Sciatic nerve (tissue), 2 donors: ENCODE results near the gene PSMA5. TPM values are rescaled to one million over a fixed set of nuclear protein-coding genes. Genes with fewer than 3 reads are reported as not detected.
"Not testable (repeated sequence)": the region's sequence is repeated elsewhere in the genome, so short reads cannot be mapped to it uniquely, and the experiment has no call there.

Experiments
- ATAC-seq: fragments of 200-7000 bp; cut with Tn5 transposase; one replicate; pipeline ENCODE4 v1.9.1; 2020; ENCODE audit warnings: mild to moderate bottlenecking, moderate library complexity
- DNase-seq: peaks from one replicate; pipeline ENCODE4 v3.0.0-alpha.2; 2020; ENCODE audit warnings: low spot score
- intact Hi-C: fragments of 100-400 bp; cut with DNase I; formaldehyde crosslinking; loops from one replicate; pipeline ENCODE4 v1.14.2; 2022
- total RNA-seq: library from RNA; stranded (reverse); fragmentation: NEBNext Ultra II Directional; extraction: Animal tissue kit (Norgen Biotek cat#: 25700); gene quantifications from one replicate; pipeline ENCODE4 v1.2.1, GENCODE V29; 2021
- donor health status: DM: no; HTN: no; CAD: no.
- donor health status: DM: no; HTN: no; CAD: no.

PSMA5 gene
- total RNA-seq = 44.8 TPM

DNA sequence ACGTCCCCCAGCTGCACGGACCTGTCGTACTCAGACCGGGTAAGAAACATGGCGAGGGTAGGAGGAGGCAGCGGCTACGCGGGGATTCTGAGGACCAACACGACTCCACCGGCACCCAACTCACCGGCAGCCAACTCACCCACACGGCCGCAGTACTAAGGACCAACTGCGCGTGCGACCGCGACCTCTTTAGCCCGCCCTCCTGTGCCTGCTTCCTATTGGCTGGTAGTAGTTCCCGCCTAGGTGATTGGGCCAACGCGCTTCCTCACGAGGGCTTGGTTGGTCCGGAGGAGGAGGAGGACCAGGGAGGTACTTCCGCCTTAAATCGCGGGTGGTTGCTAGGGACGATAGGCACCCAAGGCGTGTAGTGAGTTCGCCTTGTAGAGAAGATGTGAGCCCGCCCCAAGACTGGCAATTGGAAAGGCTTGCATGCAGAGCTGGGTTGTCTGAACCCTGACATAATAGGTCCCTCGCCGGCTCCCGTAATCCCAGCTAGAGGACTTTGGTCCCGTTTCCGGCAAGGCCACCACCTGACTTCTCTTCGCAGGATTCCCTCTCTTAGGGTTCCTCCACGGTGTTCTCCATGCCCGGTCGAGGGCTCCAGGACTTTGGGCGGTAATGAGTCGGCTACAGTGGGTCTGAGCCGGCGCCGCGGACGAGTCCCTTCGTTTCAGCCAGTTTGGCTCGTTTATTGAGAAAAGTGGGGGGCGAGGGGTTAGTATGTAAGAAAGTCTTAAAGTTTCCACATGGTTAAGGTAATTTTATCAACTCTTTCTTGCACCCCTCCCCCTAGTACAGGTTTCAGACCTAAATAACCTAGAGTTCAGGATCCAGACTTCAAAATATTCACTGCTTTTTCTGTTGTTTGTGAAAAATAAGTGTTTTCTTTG is at the start of gene PSMA5:
Gene PSMA5 (minus strand): TSS at position 168 of the 890 bp plus-strand sequence. CDS start 118 bp downstream, at position 50.
- DNase-seq = peak; percentile 98
- peak; percentile 100 for ATAC-seq
- intact Hi-C loops = no loop called here

DNA sequence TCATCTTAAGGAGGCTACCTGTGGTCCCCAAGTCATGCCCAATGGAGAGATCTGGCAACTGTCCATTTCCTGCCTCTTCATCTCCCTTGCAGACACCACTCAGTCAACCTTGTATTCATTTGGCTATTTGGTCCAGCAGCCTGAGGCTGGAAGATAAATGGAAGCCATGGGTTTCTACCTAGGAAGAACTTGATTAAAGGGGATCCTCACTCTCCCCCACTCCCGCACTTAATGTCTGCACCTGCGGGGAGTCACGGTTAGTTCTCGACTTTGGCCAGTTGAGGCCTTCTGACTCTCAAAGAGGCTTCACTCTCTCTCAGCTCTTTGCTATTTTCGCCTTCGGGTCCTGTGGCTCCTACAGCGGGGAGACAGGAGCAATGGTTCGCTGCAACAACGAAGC is 49.0 kb upstream of the PSMA5 start:
- intact Hi-C loops = no loop called here
- DNase-seq = no peak

DNA sequence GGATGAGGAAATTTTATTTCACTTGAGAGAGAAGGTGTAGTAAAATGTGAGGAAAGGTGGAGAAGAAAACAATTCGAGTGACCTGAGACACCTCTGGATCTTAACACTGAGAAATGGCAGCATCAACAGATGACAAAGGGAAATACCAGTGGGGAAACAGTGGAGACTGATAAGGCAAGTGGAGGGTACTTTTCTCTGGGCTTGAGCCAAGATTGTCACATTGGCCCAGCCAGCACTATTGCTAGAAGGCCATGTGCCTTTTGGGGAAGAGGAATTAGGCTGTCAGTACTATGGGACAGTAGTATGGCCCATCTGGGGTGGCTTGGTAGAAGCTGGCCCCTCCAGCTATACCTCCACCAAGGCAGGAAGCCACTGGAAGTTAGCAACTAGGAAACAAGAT is 48.4 kb upstream of the PSMA5 start:
- DNase-seq (no peak), ATAC-seq (no peak)
- intact Hi-C loops = no loop called here

More for the DNA sequence above, 49.0 kb upstream of the PSMA5 start:
- no peak for ATAC-seq

- ATAC-seq, intact Hi-C loops, DNase-seq: not testable (repeated sequence)
These were observed 47.2 kb upstream of the PSMA5 start for GRCh38 chr1:109473284-109474057.

DNA sequence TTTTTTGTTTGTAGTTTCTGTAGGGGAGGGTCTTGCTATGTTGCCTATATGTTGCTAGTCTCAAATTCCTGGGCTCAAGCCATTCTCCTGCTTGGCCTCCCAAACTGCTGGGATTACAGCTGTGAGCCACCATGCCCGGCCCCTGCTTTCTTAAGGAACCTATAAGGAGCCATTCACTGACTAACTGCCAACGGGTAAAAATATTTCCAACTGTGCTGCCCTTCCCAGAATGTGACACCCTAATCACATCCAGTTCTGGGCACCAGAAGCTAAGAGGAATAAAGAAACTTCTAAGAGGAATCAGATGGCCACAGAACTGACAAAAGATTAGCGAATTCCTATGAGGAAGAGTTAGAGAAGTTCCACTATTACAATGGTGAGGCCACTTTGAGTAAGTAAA is 46.5 kb upstream of the PSMA5 start:
- ATAC-seq = no peak
- DNase-seq = no peak
- intact Hi-C loops = loop anchor here (1.0 kb wide), 1 partner anchor 22 kb away; no protein-coding TSS in a partner anchor

DNA sequence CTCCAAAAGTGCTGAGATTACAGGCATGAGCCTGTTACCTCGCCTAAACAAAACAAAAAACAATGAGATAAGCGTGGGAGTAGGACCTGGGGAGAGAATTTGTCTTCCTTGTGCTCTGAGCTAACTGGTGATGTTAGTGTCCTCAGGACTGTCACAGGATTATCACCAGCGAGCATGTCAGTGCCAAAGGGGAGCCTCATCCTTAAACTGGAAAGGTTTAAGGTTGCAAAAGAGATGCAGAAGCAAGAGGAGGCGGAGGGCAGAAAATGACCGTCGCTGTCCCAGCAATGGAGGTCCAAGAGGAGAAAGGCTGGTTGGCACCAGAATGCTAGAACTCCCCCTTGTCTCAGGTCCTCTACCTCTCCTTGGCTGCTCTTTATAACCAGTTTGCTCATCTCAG is 44.0 kb upstream of the PSMA5 start:
- intact Hi-C loops = no loop called here
- DNase-seq = no peak
- ATAC-seq = no peak

GRCh38 chr1:109468903-109469302 is 42.7 kb upstream of the PSMA5 start:
- ATAC-seq (no peak), DNase-seq (no peak)
- intact Hi-C loops = no loop called here

- DNase-seq (no peak), ATAC-seq (no peak)
- intact Hi-C loops = no loop called here
These were observed 41.8 kb upstream of the PSMA5 start for GRCh38 chr1:109468061-109468460.

DNA sequence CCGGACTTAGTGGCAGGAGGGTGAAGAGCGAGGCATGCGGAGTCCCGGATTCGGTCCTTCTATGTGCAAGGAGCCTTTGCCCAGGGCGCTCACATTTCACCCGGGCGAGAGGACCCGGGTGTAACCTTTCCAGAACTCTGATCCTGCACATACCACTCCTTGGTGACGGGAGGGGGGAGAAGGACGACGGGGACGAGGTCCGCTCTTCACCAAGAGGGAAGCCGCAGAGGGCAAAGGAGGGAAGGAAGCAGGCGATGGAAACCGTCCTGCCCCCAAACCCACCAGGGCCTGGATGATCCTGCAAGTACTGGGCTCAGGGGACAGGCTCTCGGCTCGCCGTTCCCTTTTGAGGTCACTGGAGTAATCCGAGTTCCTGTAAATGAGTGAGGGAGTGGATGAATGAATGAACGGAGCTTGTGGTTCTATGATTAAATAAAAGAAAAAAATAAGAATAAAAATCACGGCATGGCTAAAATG is 41.1 kb upstream of the PSMA5 start:
- intact Hi-C loops = no loop called here
- ATAC-seq = peak; percentile 21
- no peak for DNase-seq

DNA sequence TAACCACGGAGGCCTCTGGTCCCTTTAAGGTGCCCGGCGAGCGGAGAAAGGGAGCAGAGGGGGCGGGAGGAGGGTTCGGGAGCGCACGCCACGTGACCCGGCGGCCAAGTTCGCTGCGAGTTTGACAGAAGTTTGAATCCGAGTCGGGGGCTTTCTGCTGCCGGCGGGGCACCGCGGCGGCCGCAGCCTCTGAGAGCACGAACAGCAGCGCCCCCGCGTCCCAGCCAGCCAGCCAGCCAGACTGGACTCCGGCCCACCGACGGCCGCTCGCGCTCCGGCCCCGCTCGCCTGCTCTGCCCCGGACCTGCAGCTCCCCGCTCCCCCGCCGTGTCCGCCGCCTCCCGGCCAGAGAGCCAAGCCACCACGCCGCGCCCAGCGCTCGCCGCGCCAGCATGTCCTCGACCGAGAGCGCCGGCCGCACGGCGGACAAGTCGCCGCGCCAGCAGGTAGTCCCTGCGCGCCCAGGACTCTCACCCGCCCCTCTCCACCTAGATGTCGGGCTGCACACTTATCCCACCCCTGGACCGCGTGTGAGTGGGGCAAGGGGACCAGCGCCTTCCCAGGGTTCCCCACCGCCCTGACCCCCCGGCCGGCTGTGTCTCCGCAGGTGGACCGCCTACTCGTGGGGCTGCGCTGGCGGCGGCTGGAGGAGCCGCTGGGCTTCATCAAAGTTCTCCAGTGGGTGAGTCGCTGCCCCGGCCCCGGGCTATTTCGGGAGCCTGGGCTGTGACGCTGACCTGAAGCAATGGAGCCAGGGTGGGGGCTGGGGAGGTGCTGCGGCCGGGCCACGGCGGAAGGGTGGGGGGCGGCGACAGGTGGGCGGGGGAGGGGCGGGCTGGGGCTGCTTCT is 40.4 kb upstream of the PSMA5 start, which contains the start of gene SYPL2:
Gene SYPL2 (plus strand): TSS at position 95 of the 849 bp plus-strand sequence. CDS start 298 bp downstream, at position 393.
- DNase-seq = no peak
- intact Hi-C loops = no loop called here
- ATAC-seq = peak; percentile 76

DNA sequence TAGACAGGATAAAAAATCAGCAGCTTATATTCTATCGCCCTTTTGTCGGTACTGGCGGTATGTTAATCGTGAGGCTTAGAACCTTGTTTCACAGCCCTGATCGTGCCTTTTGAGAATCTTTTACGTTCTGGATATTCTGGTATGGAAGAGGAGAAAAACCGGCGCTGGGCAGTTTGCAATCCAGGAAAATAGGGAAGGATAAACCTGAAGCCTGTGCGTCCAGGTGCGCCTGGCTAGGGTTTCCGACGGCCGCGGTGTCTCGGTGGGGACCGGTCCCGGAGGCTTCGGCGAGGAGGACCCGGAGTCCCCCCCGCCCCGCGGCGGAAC is 39.8 kb upstream of the PSMA5 start:
- intact Hi-C loops = no loop called here
- DNase-seq (no peak), ATAC-seq (no peak)

- DNase-seq (no peak), ATAC-seq (no peak)
- intact Hi-C loops = no loop called here
These were observed 31.6 kb upstream of the PSMA5 start for GRCh38 chr1:109457819-109458218.

- no peak for DNase-seq
- intact Hi-C loops = no loop called here
- no peak for ATAC-seq
These were observed 28.4 kb upstream of the PSMA5 start for GRCh38 chr1:109454497-109455133.

GRCh38 chr1:109447524-109447923 is 21.3 kb upstream of the PSMA5 start:
- intact Hi-C loops = no loop called here
- no peak for DNase-seq
- ATAC-seq = no peak

GRCh38 chr1:109445949-109446695 is 19.9 kb upstream of the PSMA5 start:
- intact Hi-C loops, ATAC-seq, DNase-seq: not testable (repeated sequence)

DNA sequence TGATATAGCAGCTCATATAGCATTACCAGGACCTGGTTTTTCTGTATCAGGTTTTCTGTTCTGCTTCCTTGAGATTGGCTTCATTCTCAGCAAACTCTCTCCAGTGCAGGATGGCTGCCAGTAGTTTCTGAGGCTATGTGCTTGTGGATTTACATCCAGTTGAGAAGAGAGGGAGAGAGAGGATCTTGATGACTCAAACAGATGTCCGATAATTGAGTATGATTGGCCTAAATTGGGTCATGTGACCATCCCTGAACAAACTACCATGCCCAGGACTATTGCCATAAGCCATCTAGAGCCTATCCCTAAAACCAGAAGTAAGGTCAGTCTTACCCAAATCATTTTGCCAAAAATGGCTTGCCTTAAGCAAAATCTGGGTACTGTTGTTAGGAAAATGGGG is 18.1 kb upstream of the PSMA5 start:
- ATAC-seq = no peak
- intact Hi-C loops = no loop called here
- no peak for DNase-seq

GRCh38 chr1:109443476-109443875 is 17.2 kb upstream of the PSMA5 start:
- DNase-seq (no peak), ATAC-seq (no peak)
- intact Hi-C loops = no loop called here

GRCh38 chr1:109441069-109441468 is 14.8 kb upstream of the PSMA5 start:
- DNase-seq (no peak), ATAC-seq (no peak)
- intact Hi-C loops = no loop called here
